GM19372 (cell line): Measurements from ENCODE around the gene FLT3LG.
A peak's percentile ranks its signal among the peaks of the same experiment; 100 is the strongest.

Experiments
- ATAC-seq: cut with Tn5 transposase; IDR thresholded peaks from one replicate; pipeline ENCODE4 v1.9.1; 2021; ENCODE audit warnings: mild to moderate bottlenecking, low read depth, moderate library complexity; ENCODE audit not compliant: unreplicated experiment

The FLT3LG gene

GRCh38 chr19:49507803-49508494, 33.9 kb downstream of the FLT3LG start:
- no peak for ATAC-seq

GRCh38 chr19:49512970-49513745, 39.1 kb downstream of the FLT3LG start:
- no peak for ATAC-seq

GRCh38 chr19:49513746-49514118, 39.7 kb downstream of the FLT3LG start:
- no peak for ATAC-seq

- no peak for ATAC-seq
Measured at GRCh38 chr19:49514151-49514550, 40.1 kb downstream of the FLT3LG start.

GRCh38 chr19:49515767-49516166, 41.8 kb downstream of the FLT3LG start:
- ATAC-seq = no peak

- no peak for ATAC-seq
Measured at GRCh38 chr19:49518033-49518432, 44.0 kb downstream of the FLT3LG start.

- no peak for ATAC-seq
Measured at GRCh38 chr19:49520705-49521319, 46.8 kb downstream of the FLT3LG start.

- ATAC-seq = no peak
Measured at GRCh38 chr19:49524812-49525455, 50.9 kb downstream of the FLT3LG start.

GRCh38 chr19:49528211-49528771, 54.3 kb downstream of the FLT3LG start:
- no peak for ATAC-seq

- ATAC-seq = no peak
Measured at GRCh38 chr19:49530708-49531107, 56.7 kb downstream of the FLT3LG start.

- peak; percentile 66 for ATAC-seq
Measured at GRCh38 chr19:49533551-49534488, 59.8 kb downstream of the FLT3LG start.

- no peak for ATAC-seq
Measured at GRCh38 chr19:49534632-49535385, 60.8 kb downstream of the FLT3LG start.
